HUES48 (cell line): ENCODE data around the gene ITGB6.

ENCODE experiments used
- H3K27ac ChIP-seq: one replicate; pipeline ENCODE4 v1.7.0; 2013; ENCODE audit warnings: low read depth, low read length, inconsistent platforms
- H3K27me3 ChIP-seq: 2 replicates; pipeline ENCODE4 v1.6.1; 2013; ENCODE audit warnings: mild to moderate bottlenecking, low read length; ENCODE audit not compliant: control insufficient read depth, insufficient read depth
- H3K36me3 ChIP-seq: 2 replicates; pipeline ENCODE4 v1.6.1; 2013; ENCODE audit warnings: low read length; ENCODE audit not compliant: control insufficient read depth, insufficient read depth
- H3K4me1 ChIP-seq: 2 replicates; pipeline ENCODE4 v1.6.1; 2013; ENCODE audit warnings: mild to moderate bottlenecking, low read length; ENCODE audit not compliant: control insufficient read depth, insufficient read depth
- H3K4me3 ChIP-seq: 2 replicates; pipeline ENCODE4 v1.5.1; 2013; ENCODE audit warnings: mild to moderate bottlenecking, low read depth, low read length
- H3K9ac ChIP-seq: 2 replicates; pipeline ENCODE4 v1.6.1; 2013; ENCODE audit warnings: mild to moderate bottlenecking, low read depth, low read length, moderate library complexity
- H3K9me3 ChIP-seq: 2 replicates; pipeline ENCODE4 v1.6.1; 2013; ENCODE audit warnings: low read length; ENCODE audit not compliant: control insufficient read depth, insufficient read depth

The ITGB6 gene

GRCh38 chr2:160061944-160062291 is 138.2 kb downstream of the ITGB6 start:
- H3K4me3 ChIP-seq: peak overlapping the region; percentile 62
- peaks cover 8% of the 10 kb centered on the region for H3K4me1 ChIP-seq
- H3K9ac ChIP-seq: no peak overlapping the region
- H3K27me3 ChIP-seq: peaks cover 29% of the 10 kb centered on the region
- H3K9me3 ChIP-seq: no peaks in the 10 kb centered on the region; the same call in 1 of the 2 replicates
- H3K27ac ChIP-seq: no peak overlapping the region
- H3K36me3 ChIP-seq: no peaks in the 10 kb centered on the region

DNA sequence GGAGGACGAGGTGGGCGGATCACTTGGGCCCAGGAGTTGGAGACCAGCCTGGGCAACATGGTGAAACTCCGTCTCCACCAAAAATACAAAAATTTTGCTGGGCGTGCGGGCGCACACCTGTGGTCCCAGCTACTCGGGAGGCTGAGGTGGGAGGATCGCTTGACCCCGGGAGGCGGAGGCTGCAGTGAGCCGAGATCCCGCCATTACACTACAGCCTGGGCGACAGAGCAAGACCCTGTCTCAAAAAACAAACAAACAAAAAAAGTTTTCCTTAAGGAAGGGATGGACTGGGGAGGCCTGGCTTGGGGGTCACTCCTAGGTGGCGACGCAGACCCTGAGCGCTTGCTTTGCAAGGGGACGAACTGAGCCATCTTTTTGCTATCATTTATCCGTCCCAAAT is 138.5 kb downstream of the ITGB6 start:
- peak overlapping the region; percentile 62 for H3K4me3 ChIP-seq
- H3K9me3 ChIP-seq: no peaks in the 10 kb centered on the region; the same call in 1 of the 2 replicates
- peaks cover 8% of the 10 kb centered on the region for H3K4me1 ChIP-seq
- no peak overlapping the region for H3K27ac ChIP-seq
- no peaks in the 10 kb centered on the region for H3K36me3 ChIP-seq
- no peak overlapping the region for H3K9ac ChIP-seq
- H3K27me3 ChIP-seq: peaks cover 29% of the 10 kb centered on the region

DNA sequence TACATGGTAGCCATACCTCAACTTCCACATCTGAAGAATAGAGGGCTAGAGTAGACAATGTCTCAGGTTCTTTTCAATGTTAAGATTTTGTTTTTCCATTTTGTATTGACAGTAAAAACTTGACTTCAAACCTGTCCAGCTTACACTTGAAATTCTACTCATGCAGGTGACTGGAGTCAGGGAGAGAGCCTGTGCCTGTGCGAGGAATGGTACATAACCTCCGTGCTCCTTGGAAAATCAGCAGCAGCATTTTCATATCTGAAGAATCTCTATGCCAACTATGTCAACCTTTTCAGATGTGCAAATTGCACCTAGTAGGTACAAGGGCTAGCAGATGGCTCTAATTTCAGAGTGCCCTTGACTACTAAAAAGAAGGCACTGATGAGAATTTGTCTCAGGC is 139.8 kb downstream of the ITGB6 start:
- H3K36me3 ChIP-seq: no peaks in the 10 kb centered on the region
- H3K4me3 ChIP-seq: no peak overlapping the region
- no peak overlapping the region for H3K9ac ChIP-seq
- H3K9me3 ChIP-seq: no peaks in the 10 kb centered on the region
- no peak overlapping the region for H3K27ac ChIP-seq
- H3K27me3 ChIP-seq: peaks cover 29% of the 10 kb centered on the region
- peaks cover 16% of the 10 kb centered on the region for H3K4me1 ChIP-seq

- Histone ChIP-seq H3K27ac (no peak overlapping the region), H3K9me3 (no peaks in the 10 kb centered on the region), H3K27me3 (peaks cover 14% of the 10 kb centered on the region), H3K4me1 (peaks cover 20% of the 10 kb centered on the region), H3K4me3 (no peak overlapping the region), H3K9ac (no peak overlapping the region), H3K36me3 (no peaks in the 10 kb centered on the region)
These were observed 142.7 kb downstream of the ITGB6 start for GRCh38 chr2:160057356-160057755.

DNA sequence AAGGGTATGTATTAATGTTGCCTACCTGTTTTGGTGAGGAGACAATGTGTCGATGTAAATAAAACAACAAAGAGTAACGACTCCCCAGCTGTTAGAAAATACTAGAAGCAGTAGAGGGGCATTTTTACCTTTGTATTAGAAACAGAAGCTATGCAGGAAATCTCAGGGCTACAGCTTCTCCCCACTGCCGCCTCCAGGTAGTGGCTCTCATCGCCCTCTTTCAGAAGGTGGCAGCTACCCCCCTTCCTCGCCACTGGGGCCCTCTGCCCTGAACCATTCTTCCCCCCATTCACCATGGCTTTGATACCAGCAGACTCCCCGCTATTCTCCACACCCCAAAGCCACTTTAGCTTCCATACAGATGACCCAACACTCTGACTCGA is 144.4 kb downstream of the ITGB6 start:
- H3K36me3 ChIP-seq: no peaks in the 10 kb centered on the region
- peaks cover 4% of the 10 kb centered on the region for H3K27me3 ChIP-seq
- no peak overlapping the region for H3K4me3 ChIP-seq
- H3K4me1 ChIP-seq: peaks cover 25% of the 10 kb centered on the region
- no peaks in the 10 kb centered on the region for H3K9me3 ChIP-seq
- peak overlapping the region; percentile 33 for H3K27ac ChIP-seq
- no peak overlapping the region for H3K9ac ChIP-seq

DNA sequence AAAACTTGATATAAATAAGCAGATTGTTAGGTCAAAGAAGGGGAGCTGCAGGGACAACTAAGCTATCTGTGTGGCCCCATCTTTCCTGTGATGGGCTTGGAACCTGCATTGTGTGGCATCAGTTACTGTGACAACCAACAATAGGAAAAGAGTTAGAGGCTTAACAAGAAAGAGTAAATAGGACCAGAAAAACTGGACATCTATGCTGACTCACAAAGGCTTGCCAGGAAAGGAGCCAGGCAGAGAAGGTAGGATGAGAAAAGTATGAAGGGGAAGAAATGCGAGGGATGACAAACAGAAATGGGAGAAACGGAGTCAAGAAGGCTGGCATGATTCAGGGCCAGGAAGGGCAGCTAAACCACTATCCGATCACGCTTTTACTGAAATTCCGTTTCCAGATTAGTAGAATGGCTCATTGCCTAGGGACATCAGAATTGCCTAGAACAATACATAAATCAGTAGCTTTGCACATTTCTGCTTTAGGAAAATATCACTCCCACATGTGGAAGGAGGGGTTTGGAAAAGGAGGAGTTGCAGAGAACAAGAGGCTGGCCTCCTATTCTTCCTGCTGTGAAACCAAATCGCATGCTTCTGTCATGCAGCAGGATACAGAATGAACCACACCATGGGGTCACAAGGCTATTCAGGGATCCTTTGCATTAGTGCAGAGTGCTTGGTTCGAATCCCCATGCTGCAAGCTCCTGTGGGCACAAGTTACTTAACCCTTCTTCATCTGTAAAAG is 144.9 kb downstream of the ITGB6 start:
- H3K4me3 ChIP-seq: no peak overlapping the region
- H3K9ac ChIP-seq: no peak overlapping the region
- H3K9me3 ChIP-seq: no peaks in the 10 kb centered on the region
- H3K4me1 ChIP-seq: peaks cover 25% of the 10 kb centered on the region
- no peaks in the 10 kb centered on the region for H3K36me3 ChIP-seq
- no peaks in the 10 kb centered on the region for H3K27me3 ChIP-seq
- peak overlapping the region; percentile 12 for H3K27ac ChIP-seq

- Histone ChIP-seq H3K27ac (no peak overlapping the region), H3K9ac (no peak overlapping the region), H3K9me3 (no peaks in the 10 kb centered on the region), H3K36me3 (no peaks in the 10 kb centered on the region), H3K4me1 (peaks cover 25% of the 10 kb centered on the region), H3K27me3 (no peaks in the 10 kb centered on the region), H3K4me3 (no peak overlapping the region)
These were observed 146.1 kb downstream of the ITGB6 start for GRCh38 chr2:160053946-160054345.

DNA sequence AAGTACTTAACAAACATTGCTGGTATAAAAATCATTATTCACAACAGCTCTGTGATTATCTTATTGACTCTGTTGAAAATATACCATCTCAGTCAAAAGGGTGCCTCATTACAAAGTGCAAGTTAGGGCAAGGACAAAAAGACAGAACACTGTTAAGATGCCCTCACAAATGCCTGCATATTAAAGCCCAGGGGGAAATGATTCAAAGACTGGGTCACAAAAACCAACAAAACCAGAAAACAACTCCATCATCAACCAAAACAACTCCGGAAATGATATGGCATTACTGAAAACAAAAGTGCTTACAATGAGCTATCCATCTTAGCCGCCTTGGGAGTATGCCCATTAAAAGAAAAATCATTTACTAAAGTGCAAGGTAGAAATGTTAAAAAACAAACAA is 147.5 kb downstream of the ITGB6 start:
- H3K4me1 ChIP-seq: peaks cover 25% of the 10 kb centered on the region
- H3K4me3 ChIP-seq: no peak overlapping the region
- no peaks in the 10 kb centered on the region for H3K9me3 ChIP-seq
- H3K36me3 ChIP-seq: no peaks in the 10 kb centered on the region
- H3K27me3 ChIP-seq: no peaks in the 10 kb centered on the region
- no peak overlapping the region for H3K27ac ChIP-seq
- H3K9ac ChIP-seq: no peak overlapping the region

DNA sequence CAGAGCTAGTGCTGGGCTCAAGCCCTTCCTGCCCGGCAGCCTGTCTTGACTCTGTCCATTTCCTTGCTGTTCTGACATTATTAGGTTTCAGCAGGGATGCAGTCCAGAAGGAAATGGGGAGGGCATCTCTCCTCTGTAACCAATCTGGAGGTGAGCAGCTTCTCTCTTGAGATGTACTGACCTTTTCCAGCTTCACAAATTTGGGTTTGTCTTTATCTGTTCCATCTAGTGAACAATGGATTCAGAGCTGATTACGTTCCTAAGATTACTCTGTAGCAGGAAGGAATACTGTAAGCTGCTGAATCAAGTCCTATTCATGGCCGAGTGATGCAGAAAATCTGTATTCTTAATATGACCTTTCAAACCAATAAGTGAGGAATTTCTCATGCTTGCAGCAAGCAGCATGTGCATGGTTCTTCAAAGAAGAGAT is 148.7 kb downstream of the ITGB6 start:
- H3K36me3 ChIP-seq: no peaks in the 10 kb centered on the region
- H3K27ac ChIP-seq: no peak overlapping the region
- H3K27me3 ChIP-seq: no peaks in the 10 kb centered on the region
- H3K4me3 ChIP-seq: no peak overlapping the region
- H3K9me3 ChIP-seq: no peaks in the 10 kb centered on the region
- peaks cover 25% of the 10 kb centered on the region for H3K4me1 ChIP-seq
- H3K9ac ChIP-seq: no peak overlapping the region

DNA sequence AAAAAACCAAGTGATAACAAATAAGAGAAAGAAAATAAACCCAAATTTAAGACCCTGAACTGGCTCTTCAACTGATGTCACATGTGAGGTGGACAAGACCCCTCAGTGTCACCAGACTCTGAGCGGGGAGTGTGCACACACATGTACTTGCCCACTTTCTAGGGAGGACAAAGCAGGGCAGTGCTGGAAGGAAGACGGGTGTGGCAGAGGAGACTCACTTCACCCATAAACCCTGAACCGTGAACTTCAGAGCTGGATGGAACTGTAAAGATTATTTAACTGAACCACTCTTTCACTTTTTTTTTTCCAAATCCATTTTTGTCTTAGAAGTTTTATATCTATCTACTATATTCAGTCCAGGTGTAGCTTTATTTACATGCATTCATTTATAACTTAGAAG is 149.9 kb downstream of the ITGB6 start:
- Histone ChIP-seq H3K36me3 (no peaks in the 10 kb centered on the region), H3K27ac (no peak overlapping the region), H3K27me3 (no peaks in the 10 kb centered on the region), H3K4me3 (no peak overlapping the region), H3K4me1 (peaks cover 16% of the 10 kb centered on the region), H3K9ac (no peak overlapping the region), H3K9me3 (no peaks in the 10 kb centered on the region)
